HL-60 (cell line): ENCODE measurements around the gene TBC1D12.

Experiments used
- DNase-seq, 2 experiments: peaks; one replicate each; pipeline ENCODE4 v3.0.0-alpha.2; 2010 to 2020; ENCODE audit warnings: low read depth in 1 of 2, low spot score in 1 of 2
- H3K27ac ChIP-seq: fragments of 250-450 bp; sonication (Bioruptor Pico); replicated peaks from 2 replicates; pipeline ENCODE4 v1.5.1; 2020; ENCODE audit warnings: mild to moderate bottlenecking, moderate library complexity
- H3K27me3 ChIP-seq: fragments of 250-450 bp; sonication (Bioruptor Pico); 2 replicates; pipeline ENCODE4 v1.5.1; 2021; ENCODE audit warnings: mild to moderate bottlenecking, moderate library complexity; ENCODE audit not compliant: insufficient read depth, poor library complexity, severe bottlenecking
- H3K4me3 ChIP-seq: replicated peaks from 2 replicates; pipeline ENCODE4 v1.5.1; 2011; ENCODE audit warnings: mild to moderate bottlenecking, control low read depth, low read length; ENCODE audit not compliant: insufficient read depth
- GABPA ChIP-seq: IDR thresholded peaks from 2 replicates; pipeline ENCODE4 v1.6.1; 2012; ENCODE audit warnings: low read depth
- POLR2AphosphoS5 ChIP-seq: IDR thresholded peaks from 2 replicates; pipeline ENCODE4 v1.6.1; 2012; ENCODE audit warnings: low read depth
- SPI1 ChIP-seq: IDR thresholded peaks from 2 replicates; pipeline ENCODE4 v1.6.1; 2012; ENCODE audit warnings: low read depth, mild to moderate bottlenecking, borderline replicate concordance
- TF ChIP-seq, protein P1 (sequence below): IDR thresholded peaks from 2 replicates; pipeline ENCODE4 v1.6.1; 2012; ENCODE audit warnings: low read depth; ENCODE audit not compliant: insufficient replicate concordance
- TF ChIP-seq, protein P2 (sequence below): IDR thresholded peaks from one replicate; pipeline ENCODE4 v1.5.1; 2011; ENCODE audit warnings: low read length, control low read depth, inconsistent platforms; ENCODE audit not compliant: insufficient read depth

Gene TBC1D12

DNA sequence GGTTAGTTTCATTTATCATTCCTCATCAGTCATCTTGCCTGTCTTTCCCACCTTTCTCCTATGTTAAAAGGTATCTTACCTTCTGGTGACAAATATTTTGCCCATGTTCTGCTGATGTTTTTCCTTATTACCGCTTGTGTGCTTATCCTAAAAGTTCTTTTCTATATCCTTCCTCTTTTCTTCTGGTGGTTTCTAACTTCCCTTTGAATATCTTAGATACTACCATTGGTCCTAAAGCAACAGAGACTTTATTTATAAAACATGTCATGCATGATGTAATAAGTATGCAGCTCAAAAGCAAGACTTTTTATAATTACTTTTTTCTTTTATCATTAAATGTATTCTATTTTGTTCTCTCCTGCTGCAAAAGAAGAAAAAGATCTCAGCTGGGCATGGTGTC lies 24.8 kb downstream of the TBC1D12 start:
- no peak for DNase-seq
- TF ChIP-seq GABPA (no peak), SPI1 (no peak), POLR2AphosphoS5 (no peak)
- TF ChIP-seq, protein P1, sequence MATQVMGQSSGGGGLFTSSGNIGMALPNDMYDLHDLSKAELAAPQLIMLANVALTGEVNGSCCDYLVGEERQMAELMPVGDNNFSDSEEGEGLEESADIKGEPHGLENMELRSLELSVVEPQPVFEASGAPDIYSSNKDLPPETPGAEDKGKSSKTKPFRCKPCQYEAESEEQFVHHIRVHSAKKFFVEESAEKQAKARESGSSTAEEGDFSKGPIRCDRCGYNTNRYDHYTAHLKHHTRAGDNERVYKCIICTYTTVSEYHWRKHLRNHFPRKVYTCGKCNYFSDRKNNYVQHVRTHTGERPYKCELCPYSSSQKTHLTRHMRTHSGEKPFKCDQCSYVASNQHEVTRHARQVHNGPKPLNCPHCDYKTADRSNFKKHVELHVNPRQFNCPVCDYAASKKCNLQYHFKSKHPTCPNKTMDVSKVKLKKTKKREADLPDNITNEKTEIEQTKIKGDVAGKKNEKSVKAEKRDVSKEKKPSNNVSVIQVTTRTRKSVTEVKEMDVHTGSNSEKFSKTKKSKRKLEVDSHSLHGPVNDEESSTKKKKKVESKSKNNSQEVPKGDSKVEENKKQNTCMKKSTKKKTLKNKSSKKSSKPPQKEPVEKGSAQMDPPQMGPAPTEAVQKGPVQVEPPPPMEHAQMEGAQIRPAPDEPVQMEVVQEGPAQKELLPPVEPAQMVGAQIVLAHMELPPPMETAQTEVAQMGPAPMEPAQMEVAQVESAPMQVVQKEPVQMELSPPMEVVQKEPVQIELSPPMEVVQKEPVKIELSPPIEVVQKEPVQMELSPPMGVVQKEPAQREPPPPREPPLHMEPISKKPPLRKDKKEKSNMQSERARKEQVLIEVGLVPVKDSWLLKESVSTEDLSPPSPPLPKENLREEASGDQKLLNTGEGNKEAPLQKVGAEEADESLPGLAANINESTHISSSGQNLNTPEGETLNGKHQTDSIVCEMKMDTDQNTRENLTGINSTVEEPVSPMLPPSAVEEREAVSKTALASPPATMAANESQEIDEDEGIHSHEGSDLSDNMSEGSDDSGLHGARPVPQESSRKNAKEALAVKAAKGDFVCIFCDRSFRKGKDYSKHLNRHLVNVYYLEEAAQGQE: no peak
- TF ChIP-seq, protein P2, sequence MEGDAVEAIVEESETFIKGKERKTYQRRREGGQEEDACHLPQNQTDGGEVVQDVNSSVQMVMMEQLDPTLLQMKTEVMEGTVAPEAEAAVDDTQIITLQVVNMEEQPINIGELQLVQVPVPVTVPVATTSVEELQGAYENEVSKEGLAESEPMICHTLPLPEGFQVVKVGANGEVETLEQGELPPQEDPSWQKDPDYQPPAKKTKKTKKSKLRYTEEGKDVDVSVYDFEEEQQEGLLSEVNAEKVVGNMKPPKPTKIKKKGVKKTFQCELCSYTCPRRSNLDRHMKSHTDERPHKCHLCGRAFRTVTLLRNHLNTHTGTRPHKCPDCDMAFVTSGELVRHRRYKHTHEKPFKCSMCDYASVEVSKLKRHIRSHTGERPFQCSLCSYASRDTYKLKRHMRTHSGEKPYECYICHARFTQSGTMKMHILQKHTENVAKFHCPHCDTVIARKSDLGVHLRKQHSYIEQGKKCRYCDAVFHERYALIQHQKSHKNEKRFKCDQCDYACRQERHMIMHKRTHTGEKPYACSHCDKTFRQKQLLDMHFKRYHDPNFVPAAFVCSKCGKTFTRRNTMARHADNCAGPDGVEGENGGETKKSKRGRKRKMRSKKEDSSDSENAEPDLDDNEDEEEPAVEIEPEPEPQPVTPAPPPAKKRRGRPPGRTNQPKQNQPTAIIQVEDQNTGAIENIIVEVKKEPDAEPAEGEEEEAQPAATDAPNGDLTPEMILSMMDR: no peak
- H3K27ac ChIP-seq: no peak overlapping the region
- no peak overlapping the region for H3K4me3 ChIP-seq
- no peaks in the 10 kb centered on the region for H3K27me3 ChIP-seq

- Histone ChIP-seq H3K27ac (no peak overlapping the region), H3K4me3 (no peak overlapping the region), H3K27me3 (no peaks in the 10 kb centered on the region)
- TF ChIP-seq SPI1: no peak
- TF ChIP-seq POLR2AphosphoS5: no peak
- TF ChIP-seq, protein P1: no peak
- TF ChIP-seq, protein P2: no peak
- no peak for DNase-seq
These were observed 26.7 kb downstream of the TBC1D12 start for GRCh38 chr10:94428766-94429707.

GRCh38 chr10:94430701-94431100 lies 28.4 kb downstream of the TBC1D12 start:
- Histone ChIP-seq H3K27me3 (peaks cover 4% of the 10 kb centered on the region), H3K4me3 (no peak overlapping the region), H3K27ac (no peak overlapping the region)
- DNase-seq: no peak
- TF ChIP-seq GABPA (no peak), SPI1 (no peak), POLR2AphosphoS5 (no peak)
- TF ChIP-seq, protein P1: no peak
- TF ChIP-seq, protein P2: no peak
